Transverse colon (tissue), 4 donors: Measurements from ENCODE around the gene NCS1. TPM values are rescaled to one million over a fixed set of nuclear protein-coding genes. Genes with fewer than 3 reads are reported as not detected.

ENCODE experiments used
- DNase-seq: peaks from one replicate; pipeline ENCODE4 v3.0.0-alpha.2; 2019
- H3K27ac ChIP-seq, 4 donors: fragments of 200-600 bp; sonication (generic); 2 replicates each; pipeline ENCODE4 v1.5.1; 2016 to 2018; ENCODE audit warnings: inconsistent platforms in 4 of 4
- H3K27me3 ChIP-seq: fragments of 200-600 bp; sonication (generic); 2 replicates; pipeline ENCODE4 v1.5.1; 2017; ENCODE audit warnings: inconsistent platforms
- H3K36me3 ChIP-seq, 4 donors: fragments of 200-600 bp; sonication (generic); 2 replicates each; pipeline ENCODE4 v1.5.1; 2017 to 2019; ENCODE audit warnings: inconsistent platforms in 4 of 4
- H3K4me1 ChIP-seq, 4 donors: fragments of 200-600 bp; sonication (generic); 2 replicates each; pipeline ENCODE4 v1.5.1; 2017 to 2020; ENCODE audit warnings: inconsistent platforms in 4 of 4
- H3K4me3 ChIP-seq, 4 donors: fragments of 200-600 bp; sonication (generic); 1 replicate in 1 of 4; 2 replicates in 3 of 4; pipeline versions ENCODE4 v1.5.1 to v1.6.1; 2017 to 2019; ENCODE audit warnings: inconsistent platforms in 4 of 4
- H3K9me3 ChIP-seq, 2 donors: fragments of 200-600 bp; sonication (generic); 2 replicates each; pipeline ENCODE4 v1.5.1; 2017 to 2019; ENCODE audit warnings: inconsistent platforms in 2 of 2
- CTCF ChIP-seq, 5 experiments: fragments of 200-600 bp in 3 of 5; fragments of 450-650 bp in 2 of 5; sonication (generic) in 3 of 5; IDR thresholded peaks; 1 replicate in 2 of 5; 2 replicates in 3 of 5; pipeline ENCODE4 v1.5.1; 2016 to 2017; ENCODE audit warnings: antibody characterized with exemption in 5 of 5, inconsistent platforms in 3 of 5, mild to moderate bottlenecking in 2 of 5, moderate library complexity in 1 of 5
- EP300 ChIP-seq: sonication (generic); formaldehyde crosslinking; IDR thresholded peaks from one replicate; pipeline ENCODE4 v1.6.1; 2017; ENCODE audit warnings: antibody characterized with exemption, low read depth
- POLR2A ChIP-seq: fragments of 450-650 bp; IDR thresholded peaks from one replicate; pipeline ENCODE4 v1.6.1; 2016; ENCODE audit warnings: antibody characterized with exemption, mild to moderate bottlenecking, moderate library complexity
- POLR2AphosphoS5 ChIP-seq, 3 donors: sonication (generic); formaldehyde crosslinking; IDR thresholded peaks; one replicate each; pipeline ENCODE4 v1.6.1; 2016; ENCODE audit warnings: antibody characterized with exemption in 3 of 3
- WGBS, 2 donors: methylation state at CpG; one replicate each; pipeline ENCODE4 v1.1.5; 2018; ENCODE audit warnings: low coverage in 1 of 2; 5-methylcytosine and 5-hydroxymethylcytosine counted together
- in situ Hi-C, 4 donors: fragments of 200-750 bp; cut with MboI; loops; one replicate each; pipeline versions ENCODE4 v1.15.0 to v1.15.1; 2017; ENCODE audit warnings: low sequenced_read_pairs in 3 of 4, low pct_ligation_motif_present in 1 of 4, low pct_unique_long_range_greater_than_20kb in 1 of 4
- intact Hi-C: fragments of 100-400 bp; cut with DNase I; formaldehyde crosslinking; loops from one replicate; pipeline ENCODE4 v1.15.1; 2023; ENCODE audit warnings: low total_unique reads
- total RNA-seq, 4 donors: library from RNA; depleted of rRNA; stranded (reverse); fragments of >200 nt; gene quantifications; one replicate each; pipeline ENCODE4 v1.1.0, GENCODE V29; 2016

Gene NCS1
- total RNA-seq, 4 donors from 2014 or later: 11.9 to 66.5 (median 25.9) TPM

GRCh38 chr9:130201399-130201873, 29.2 kb downstream of the NCS1 start:
- Histone ChIP-seq H3K9me3 (no peaks in the 10 kb centered on the region), H3K27ac (peak overlapping the region; percentile 63 to 87 (median 81)), H3K36me3 (no peaks in the 10 kb centered on the region), H3K4me1 (peaks cover 11 to 25% (median 14%) of the 10 kb centered on the region in 4 donors), H3K27me3 (no peaks in the 10 kb centered on the region), H3K4me3 (no peak overlapping the region)
- in situ Hi-C loops (no loop called here), intact Hi-C loops (no loop called here)
- DNase-seq: no peak
- WGBS, 2 donors: 73 to 81% methylated on average over 6 to 12 of the region's 12 CpGs
- no peak for TF ChIP-seq POLR2A
- TF ChIP-seq POLR2AphosphoS5 (IDR thresholded peaks at IDR 0.05): peak in 1 of 3 donors; percentile 46

GRCh38 chr9:130201974-130202373, 29.8 kb downstream of the NCS1 start:
- TF ChIP-seq CTCF (IDR thresholded peaks at IDR 0.05): no peak
- no peak for TF ChIP-seq EP300
- TF ChIP-seq POLR2AphosphoS5 (IDR thresholded peaks at IDR 0.05): no peak

GRCh38 chr9:130204341-130204740, 32.1 kb downstream of the NCS1 start:
- in situ Hi-C loops (no loop called here), intact Hi-C loops (no loop called here)
- H3K27ac ChIP-seq: no peak overlapping the region
- WGBS, 2 donors: 99% methylated on average over 5 of the region's 5 CpGs; no CpG with 5 or more reads in 1 of the 2 donors
- H3K27me3 ChIP-seq: no peaks in the 10 kb centered on the region
- H3K4me1 ChIP-seq: peaks cover 0 to 11% (median 8%) of the 10 kb centered on the region in 4 donors
- H3K4me3 ChIP-seq: no peak overlapping the region
- DNase-seq: no peak
- TF ChIP-seq EP300 (no peak), CTCF (IDR thresholded peaks at IDR 0.05) (no peak), POLR2AphosphoS5 (IDR thresholded peaks at IDR 0.05) (no peak), POLR2A (no peak)
- H3K36me3 ChIP-seq: no peaks in the 10 kb centered on the region
- H3K9me3 ChIP-seq: no peaks in the 10 kb centered on the region

More at GRCh38 chr9:130201974-130202373, 29.8 kb downstream of the NCS1 start:
- H3K4me3 ChIP-seq: no peak overlapping the region
- in situ Hi-C loops (no loop called here), intact Hi-C loops (no loop called here)
- no peaks in the 10 kb centered on the region for H3K27me3 ChIP-seq
- 64% methylated on average over 8 of the region's 8 CpGs; no CpG with 5 or more reads in 1 of the 2 donors for WGBS, 2 donors
- no peaks in the 10 kb centered on the region for H3K9me3 ChIP-seq
- DNase-seq: no peak
- peaks cover 9 to 22% (median 12%) of the 10 kb centered on the region in 4 donors for H3K4me1 ChIP-seq
- H3K27ac ChIP-seq: peak overlapping the region; percentile 23 to 87 (median 81)
- no peaks in the 10 kb centered on the region for H3K36me3 ChIP-seq

DNA sequence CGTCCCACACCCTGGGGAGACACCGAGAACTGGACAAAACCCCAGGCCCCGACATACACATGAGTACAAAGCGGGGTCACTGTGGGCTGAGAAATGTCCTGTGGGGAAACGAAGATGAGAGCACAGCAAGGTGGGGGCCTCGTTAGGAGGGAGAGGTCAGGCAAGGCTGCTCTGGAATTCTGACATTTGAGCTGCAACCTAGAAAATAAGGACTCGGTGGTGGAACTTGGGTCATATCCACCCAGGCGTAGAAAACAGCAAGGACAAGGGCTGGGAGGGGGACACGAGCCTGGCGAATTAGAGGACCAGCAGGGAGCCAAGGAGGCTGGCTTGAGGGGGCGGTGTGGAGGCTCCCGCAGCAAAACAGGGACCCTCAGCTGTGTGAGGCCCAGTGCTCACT, 32.8 kb downstream of the NCS1 start:
- in situ Hi-C loops: no loop called here
- Histone ChIP-seq H3K4me1 (peaks cover 0 to 8% (median 5%) of the 10 kb centered on the region in 4 donors), H3K27ac (no peak overlapping the region), H3K36me3 (no peaks in the 10 kb centered on the region), H3K4me3 (no peak overlapping the region), H3K9me3 (no peaks in the 10 kb centered on the region), H3K27me3 (no peaks in the 10 kb centered on the region)
- 83 to 94% methylated on average over 9 to 12 of the region's 12 CpGs for WGBS, 2 donors
- intact Hi-C loops: no loop called here
- TF ChIP-seq POLR2A (no peak), EP300 (no peak), CTCF (IDR thresholded peaks at IDR 0.05) (no peak), POLR2AphosphoS5 (IDR thresholded peaks at IDR 0.05) (no peak)
- no peak for DNase-seq

DNA sequence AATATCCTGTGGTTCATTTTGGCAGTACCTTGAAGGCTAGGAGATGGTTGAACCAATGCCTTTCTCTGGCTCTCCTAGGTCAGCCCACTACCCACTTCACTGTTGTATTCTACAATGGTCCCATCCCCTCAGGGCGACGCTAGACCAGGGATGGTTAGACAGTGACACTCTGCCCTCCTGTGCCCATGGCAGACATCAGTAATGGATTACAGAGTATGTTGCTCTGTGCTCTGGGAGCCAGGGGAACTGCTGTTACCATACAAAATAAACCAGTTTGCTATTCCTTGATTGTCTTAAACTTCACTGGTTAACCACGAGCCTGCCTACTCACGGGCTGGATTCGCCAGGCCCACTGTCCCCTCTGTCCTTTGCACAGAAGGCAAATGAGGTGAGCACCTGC, 33.7 kb downstream of the NCS1 start:
- TF ChIP-seq POLR2AphosphoS5 (IDR thresholded peaks at IDR 0.05): no peak
- no peak for TF ChIP-seq EP300
- TF ChIP-seq POLR2A: no peak
- no peak for TF ChIP-seq CTCF (IDR thresholded peaks at IDR 0.05)
- DNase-seq: no peak
- H3K4me3 ChIP-seq: no peak overlapping the region
- intact Hi-C loops: no loop called here
- peak overlapping the region in 2 of 4 donors; percentile 65 to 71 for H3K27ac ChIP-seq
- no peaks in the 10 kb centered on the region for H3K36me3 ChIP-seq
- in situ Hi-C loops: no loop called here
- H3K9me3 ChIP-seq: no peaks in the 10 kb centered on the region
- WGBS, 2 donors: 93% methylated on average over 5 of the region's 5 CpGs; no CpG with 5 or more reads in 1 of the 2 donors
- H3K4me1 ChIP-seq: peaks cover 0 to 3% (median 0%) of the 10 kb centered on the region in 4 donors
- H3K27me3 ChIP-seq: no peaks in the 10 kb centered on the region
